ENCODE data around the gene PSMD5.

DNA sequence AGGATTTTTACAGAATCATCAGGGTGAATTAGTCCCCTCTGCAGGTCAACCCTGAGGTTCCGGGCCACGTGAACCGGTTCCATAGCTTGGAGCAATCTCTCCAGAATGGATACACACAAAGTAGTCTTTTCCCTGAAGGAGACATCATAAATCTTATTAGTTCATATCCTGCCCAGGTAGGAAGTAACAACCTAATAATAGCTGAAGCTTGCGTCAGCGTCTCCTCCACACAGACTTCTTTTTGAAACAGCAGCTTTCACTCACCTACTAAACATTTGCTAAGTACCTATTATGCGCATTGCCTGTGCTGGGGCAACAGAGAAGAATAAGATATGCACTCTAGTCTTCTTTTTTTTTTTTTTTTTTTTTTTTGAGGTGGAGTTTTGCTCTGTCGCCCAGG, 9.4 kb downstream of the PSMD5 start:
- TF ChIP-seq POLR2AphosphoS5 (IDR thresholded peaks at IDR 0.05; ENCODE audit: low read depth, low read length) (no peak), SIN3A (IDR thresholded peaks at IDR 0.05; ENCODE audit: borderline replicate concordance, insufficient read depth, low read length) (no peak), TAF1 (IDR thresholded peaks at IDR 0.05; ENCODE audit: borderline replicate concordance, insufficient read depth, low read length) (no peak), FOXP2 (optimal IDR thresholded peaks at IDR 0.05; ENCODE audit: borderline replicate concordance, extremely low read depth, extremely low read length, insufficient read depth) (no peak)
- TF ChIP-seq, protein P1, sequence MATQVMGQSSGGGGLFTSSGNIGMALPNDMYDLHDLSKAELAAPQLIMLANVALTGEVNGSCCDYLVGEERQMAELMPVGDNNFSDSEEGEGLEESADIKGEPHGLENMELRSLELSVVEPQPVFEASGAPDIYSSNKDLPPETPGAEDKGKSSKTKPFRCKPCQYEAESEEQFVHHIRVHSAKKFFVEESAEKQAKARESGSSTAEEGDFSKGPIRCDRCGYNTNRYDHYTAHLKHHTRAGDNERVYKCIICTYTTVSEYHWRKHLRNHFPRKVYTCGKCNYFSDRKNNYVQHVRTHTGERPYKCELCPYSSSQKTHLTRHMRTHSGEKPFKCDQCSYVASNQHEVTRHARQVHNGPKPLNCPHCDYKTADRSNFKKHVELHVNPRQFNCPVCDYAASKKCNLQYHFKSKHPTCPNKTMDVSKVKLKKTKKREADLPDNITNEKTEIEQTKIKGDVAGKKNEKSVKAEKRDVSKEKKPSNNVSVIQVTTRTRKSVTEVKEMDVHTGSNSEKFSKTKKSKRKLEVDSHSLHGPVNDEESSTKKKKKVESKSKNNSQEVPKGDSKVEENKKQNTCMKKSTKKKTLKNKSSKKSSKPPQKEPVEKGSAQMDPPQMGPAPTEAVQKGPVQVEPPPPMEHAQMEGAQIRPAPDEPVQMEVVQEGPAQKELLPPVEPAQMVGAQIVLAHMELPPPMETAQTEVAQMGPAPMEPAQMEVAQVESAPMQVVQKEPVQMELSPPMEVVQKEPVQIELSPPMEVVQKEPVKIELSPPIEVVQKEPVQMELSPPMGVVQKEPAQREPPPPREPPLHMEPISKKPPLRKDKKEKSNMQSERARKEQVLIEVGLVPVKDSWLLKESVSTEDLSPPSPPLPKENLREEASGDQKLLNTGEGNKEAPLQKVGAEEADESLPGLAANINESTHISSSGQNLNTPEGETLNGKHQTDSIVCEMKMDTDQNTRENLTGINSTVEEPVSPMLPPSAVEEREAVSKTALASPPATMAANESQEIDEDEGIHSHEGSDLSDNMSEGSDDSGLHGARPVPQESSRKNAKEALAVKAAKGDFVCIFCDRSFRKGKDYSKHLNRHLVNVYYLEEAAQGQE (IDR thresholded peaks at IDR 0.05; ENCODE audit: insufficient read depth in 1 of 2, low read depth in 2 of 2, low read length in 2 of 2): no peak

All from PFSK-1 (cell line).